ENCODE data around the gene FAM81B. TPM values are rescaled to one million over a fixed set of nuclear protein-coding genes. Genes with fewer than 3 reads are reported as not detected.

Gene FAM81B
- polyA plus RNA-seq, 1 of the 3 experiments (the other 2 are of a cell fraction): 0.21 TPM

GRCh38 chr5:95352691-95353090 lies 38.5 kb upstream of the FAM81B start:
- H3F3A ChIP-seq (replicated peaks; ENCODE audit: insufficient read depth): no peaks in the 10 kb centered on the region
- H3K4me3 ChIP-seq (ENCODE audit: low read depth in 2 of 2, low read length in 1 of 2): no peak overlapping the region
- CTCF ChIA-PET: no interaction called here
- no peaks in the 10 kb centered on the region for H3K4me1 ChIP-seq (ENCODE audit: control insufficient read depth in 1 of 2, insufficient read depth in 2 of 2, low read depth in 1 of 2, low read length in 1 of 2)
- H3K9me3 ChIP-seq: no peaks in the 10 kb centered on the region
- no peaks in the 10 kb centered on the region for H3K9me2 ChIP-seq
- no peak for DNase-seq
- H3K27me3 ChIP-seq (ENCODE audit: insufficient read depth): no peaks in the 10 kb centered on the region; the same call in 1 of the 2 replicates
- H3K79me2 ChIP-seq (ENCODE audit: insufficient read depth): no peaks in the 10 kb centered on the region
- no peaks in the 10 kb centered on the region for H4K20me1 ChIP-seq (ENCODE audit: insufficient read depth)
- H3K9ac ChIP-seq: no peak overlapping the region
- POLR2A ChIA-PET: no interaction called here
- TF ChIP-seq ELF1 (IDR thresholded peaks at IDR 0.05) (no peak), JUND (IDR thresholded peaks at IDR 0.05) (no peak), YY1 (IDR thresholded peaks at IDR 0.05; ENCODE audit: low read depth) (no peak), SIN3A (IDR thresholded peaks at IDR 0.05; ENCODE audit: borderline replicate concordance, low read depth, low read length) (no peak), CHD2 (IDR thresholded peaks at IDR 0.05; ENCODE audit: low read length, partially characterized antibody) (no peak), ZBTB33 (IDR thresholded peaks at IDR 0.05; ENCODE audit: borderline replicate concordance, low read depth) (no peak), REST (IDR thresholded peaks at IDR 0.05; ENCODE audit: low read depth, low read length) (no peak), GABPA (IDR thresholded peaks at IDR 0.05; ENCODE audit: low read depth) (no peak)
- no peak overlapping the region for H3K27ac ChIP-seq (ENCODE audit: low read depth in 2 of 2, low read length in 1 of 2)
- no peak overlapping the region for H3K4me2 ChIP-seq
- no peak overlapping the region for H2AFZ ChIP-seq (ENCODE audit: low read depth)
- 21% methylated on average over 3 of the region's 3 CpGs for WGBS (ENCODE audit: low lambda C conversion rate)
- H3K36me3 ChIP-seq (replicated peaks in 1 of 2; ENCODE audit: control insufficient read depth in 1 of 2, insufficient read depth in 2 of 2, low read length in 1 of 2): no peaks in the 10 kb centered on the region

- H3K9ac ChIP-seq: no peak overlapping the region
- no peak overlapping the region for H3K4me3 ChIP-seq (ENCODE audit: low read depth in 2 of 2, low read length in 1 of 2)
- H3K9me3 ChIP-seq: no peaks in the 10 kb centered on the region
- DNase-seq: no peak
- H3K4me1 ChIP-seq (ENCODE audit: control insufficient read depth in 1 of 2, insufficient read depth in 2 of 2, low read depth in 1 of 2, low read length in 1 of 2): no peaks in the 10 kb centered on the region
- no peak overlapping the region for H2AFZ ChIP-seq (ENCODE audit: low read depth)
- TF ChIP-seq IRF3 (IDR thresholded peaks at IDR 0.05; ENCODE audit: low read depth, low read length) (no peak), NRF1 (IDR thresholded peaks at IDR 0.05; ENCODE audit: low read depth, low read length) (no peak), SIN3A (IDR thresholded peaks at IDR 0.05; ENCODE audit: borderline replicate concordance, low read depth, low read length) (no peak), MAX (IDR thresholded peaks at IDR 0.05; ENCODE audit: low read depth) (no peak), TCF12 (IDR thresholded peaks at IDR 0.05) (no peak), JUND (IDR thresholded peaks at IDR 0.05) (no peak), FOXJ3 (CRISPR knock-in tag; IDR thresholded peaks at IDR 0.05) (no peak), FOSL2 (IDR thresholded peaks at IDR 0.05; ENCODE audit: borderline replicate concordance, low read depth) (no peak), GABPA (IDR thresholded peaks at IDR 0.05; ENCODE audit: low read depth) (no peak), EZH2phosphoT487 (IDR thresholded peaks at IDR 0.05; ENCODE audit: borderline replicate concordance, low read depth) (no peak), TEAD4 (IDR thresholded peaks at IDR 0.05; ENCODE audit: borderline replicate concordance, insufficient read depth) (no peak), ELF1 (IDR thresholded peaks at IDR 0.05) (no peak), MEF2A (IDR thresholded peaks at IDR 0.05; ENCODE audit: borderline replicate concordance, low read depth) (no peak)
- ChIA-PET CTCF (no interaction called here), POLR2A (no interaction called here)
- H3K4me2 ChIP-seq: no peak overlapping the region
- H3K27ac ChIP-seq (ENCODE audit: low read depth in 2 of 2, low read length in 1 of 2): no peak overlapping the region
- H3F3A ChIP-seq (replicated peaks; ENCODE audit: insufficient read depth): no peaks in the 10 kb centered on the region
- 3% methylated on average over 2 of the region's 2 CpGs for WGBS (ENCODE audit: low lambda C conversion rate)
- H4K20me1 ChIP-seq (ENCODE audit: insufficient read depth): no peaks in the 10 kb centered on the region
- no peaks in the 10 kb centered on the region; the same call in 1 of the 2 replicates for H3K27me3 ChIP-seq (ENCODE audit: insufficient read depth)
- no peaks in the 10 kb centered on the region for H3K79me2 ChIP-seq (ENCODE audit: insufficient read depth)
- H3K36me3 ChIP-seq (replicated peaks in 1 of 2; ENCODE audit: control insufficient read depth in 1 of 2, insufficient read depth in 2 of 2, low read length in 1 of 2): no peaks in the 10 kb centered on the region
- H3K9me2 ChIP-seq: no peaks in the 10 kb centered on the region
These were observed 32.8 kb upstream of the FAM81B start for GRCh38 chr5:95358320-95358719.

Measured in SK-N-SH (cell line).